NCI-H774 (cell line): Measurements from ENCODE around the gene CHAF1A.

Source experiments
- DNase-seq: peaks from one replicate; lab custom pipeline; 2025; lab: John Stamatoyannopoulos, UW

CHAF1A gene, protein sequence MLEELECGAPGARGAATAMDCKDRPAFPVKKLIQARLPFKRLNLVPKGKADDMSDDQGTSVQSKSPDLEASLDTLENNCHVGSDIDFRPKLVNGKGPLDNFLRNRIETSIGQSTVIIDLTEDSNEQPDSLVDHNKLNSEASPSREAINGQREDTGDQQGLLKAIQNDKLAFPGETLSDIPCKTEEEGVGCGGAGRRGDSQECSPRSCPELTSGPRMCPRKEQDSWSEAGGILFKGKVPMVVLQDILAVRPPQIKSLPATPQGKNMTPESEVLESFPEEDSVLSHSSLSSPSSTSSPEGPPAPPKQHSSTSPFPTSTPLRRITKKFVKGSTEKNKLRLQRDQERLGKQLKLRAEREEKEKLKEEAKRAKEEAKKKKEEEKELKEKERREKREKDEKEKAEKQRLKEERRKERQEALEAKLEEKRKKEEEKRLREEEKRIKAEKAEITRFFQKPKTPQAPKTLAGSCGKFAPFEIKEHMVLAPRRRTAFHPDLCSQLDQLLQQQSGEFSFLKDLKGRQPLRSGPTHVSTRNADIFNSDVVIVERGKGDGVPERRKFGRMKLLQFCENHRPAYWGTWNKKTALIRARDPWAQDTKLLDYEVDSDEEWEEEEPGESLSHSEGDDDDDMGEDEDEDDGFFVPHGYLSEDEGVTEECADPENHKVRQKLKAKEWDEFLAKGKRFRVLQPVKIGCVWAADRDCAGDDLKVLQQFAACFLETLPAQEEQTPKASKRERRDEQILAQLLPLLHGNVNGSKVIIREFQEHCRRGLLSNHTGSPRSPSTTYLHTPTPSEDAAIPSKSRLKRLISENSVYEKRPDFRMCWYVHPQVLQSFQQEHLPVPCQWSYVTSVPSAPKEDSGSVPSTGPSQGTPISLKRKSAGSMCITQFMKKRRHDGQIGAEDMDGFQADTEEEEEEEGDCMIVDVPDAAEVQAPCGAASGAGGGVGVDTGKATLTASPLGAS

DNA sequence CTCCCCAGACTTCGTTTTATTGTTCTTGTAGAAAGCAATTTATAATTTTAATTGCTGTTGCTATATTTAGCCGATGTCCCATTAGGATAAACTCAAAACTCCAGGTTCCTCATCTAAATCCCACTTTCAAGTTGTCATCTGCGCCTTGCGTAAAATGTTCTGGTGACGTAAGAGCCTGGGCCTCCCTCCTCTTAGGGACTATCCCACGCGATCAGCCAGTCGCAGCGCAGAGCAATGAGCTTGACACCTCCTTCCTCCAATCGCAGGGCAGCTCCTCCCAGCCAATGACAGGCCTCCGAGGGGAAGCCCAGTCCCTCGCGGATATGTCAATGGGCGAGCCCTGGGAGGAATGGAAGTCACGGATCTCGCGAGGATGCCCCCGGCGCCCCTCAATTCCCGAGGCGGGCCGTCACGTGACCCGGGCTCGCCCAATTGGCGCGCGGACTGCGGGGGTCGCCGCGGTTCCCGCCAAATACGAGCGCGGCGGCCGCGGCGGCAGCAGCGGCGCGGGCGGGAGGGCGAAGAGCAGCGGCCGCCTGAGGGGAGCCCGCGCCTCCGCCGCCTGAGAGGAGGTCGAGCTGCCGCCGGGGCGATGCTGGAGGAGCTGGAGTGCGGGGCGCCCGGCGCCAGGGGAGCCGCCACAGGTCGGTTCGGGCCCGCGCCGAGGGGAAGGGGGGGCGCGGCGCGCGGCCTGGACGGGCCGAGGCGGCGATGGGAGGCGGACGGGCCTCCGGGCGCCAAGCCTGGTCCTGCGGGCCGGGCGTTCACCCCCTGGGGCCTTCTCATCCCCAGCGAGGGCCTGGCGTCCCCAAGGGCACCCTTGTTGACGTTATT lies at the start of gene CHAF1A:
Gene CHAF1A (plus strand): TSS at position 470 of the 834 bp plus-strand sequence. CDS start 123 bp downstream, at position 593.
- DNase-seq, result peak; percentile 99

- no peak for DNase-seq
Measured at GRCh38 chr19:4352701-4353121, 49.7 kb upstream of the CHAF1A start.

DNA sequence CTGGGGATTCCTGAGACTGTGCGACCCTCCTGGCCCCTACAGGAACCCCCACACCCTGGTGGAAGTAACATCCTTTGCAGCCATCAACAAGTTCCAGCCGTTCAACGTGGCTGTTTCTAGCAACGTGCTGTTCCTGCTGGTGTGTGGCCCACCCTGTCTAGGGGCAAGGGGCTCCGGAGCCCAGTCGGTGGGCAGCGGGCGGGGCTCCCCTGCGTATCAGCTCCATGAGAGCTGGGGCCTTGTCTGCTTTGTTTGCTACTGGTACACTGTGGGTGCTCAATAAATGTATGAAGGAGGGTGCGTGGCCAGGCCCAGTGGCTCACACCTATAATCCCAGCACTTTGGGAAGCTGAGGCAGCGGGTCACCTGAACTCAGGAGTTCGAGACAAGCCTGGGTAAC lies 48.2 kb upstream of the CHAF1A start:
- no peak for DNase-seq

DNA sequence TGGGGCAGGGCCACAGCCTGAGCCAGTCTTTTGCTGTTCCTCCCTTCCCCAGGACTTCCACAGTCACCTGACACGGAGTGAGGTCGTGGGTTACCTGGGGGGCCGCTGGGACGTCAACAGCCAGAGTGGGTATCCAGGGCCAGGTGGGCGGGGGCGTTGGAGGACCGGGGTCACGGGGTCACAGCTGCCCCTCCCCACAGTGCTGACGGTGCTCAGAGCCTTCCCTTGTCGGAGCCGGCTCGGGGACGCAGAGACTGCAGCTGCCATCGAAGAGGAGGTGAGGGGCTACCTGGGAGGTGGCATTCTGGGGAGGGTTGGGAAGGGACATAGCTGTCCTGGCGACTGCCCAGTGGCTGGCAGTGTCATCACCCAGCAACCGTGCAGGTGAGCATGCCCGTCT lies 47.5 kb upstream of the CHAF1A start:
- DNase-seq, result no peak

DNA sequence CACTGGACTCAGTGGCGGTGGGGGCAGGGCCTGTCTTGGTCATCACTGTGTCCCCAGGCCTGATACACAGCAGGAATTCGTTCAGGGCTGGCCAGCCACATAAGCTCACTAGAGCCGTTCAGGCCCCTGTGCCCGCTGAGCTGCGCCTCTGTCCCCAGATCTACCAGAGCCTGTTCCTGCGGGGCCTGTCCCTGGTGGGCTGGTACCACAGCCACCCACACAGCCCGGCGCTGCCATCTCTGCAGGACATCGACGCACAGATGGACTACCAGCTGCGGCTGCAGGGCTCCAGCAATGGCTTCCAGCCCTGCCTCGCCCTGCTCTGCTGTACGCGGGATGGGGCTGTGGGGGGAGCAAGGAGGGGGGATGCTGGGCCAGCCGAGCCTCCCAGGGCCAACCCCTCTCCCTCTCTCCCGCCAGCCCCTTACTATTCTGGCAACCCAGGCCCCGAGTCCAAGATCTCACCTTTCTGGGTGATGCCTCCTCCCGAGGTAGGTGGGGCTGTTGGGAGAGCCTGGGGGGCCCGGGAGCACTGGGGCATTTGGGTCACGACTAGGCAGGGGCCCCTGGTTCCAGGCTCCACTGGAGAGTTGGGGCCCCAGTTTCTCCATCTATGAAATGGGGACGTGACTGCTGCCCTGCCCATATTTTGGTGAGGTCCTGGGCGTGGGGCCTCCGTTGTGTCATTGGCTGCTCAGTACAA lies 45.2 kb upstream of the CHAF1A start:
- no peak for DNase-seq

DNA sequence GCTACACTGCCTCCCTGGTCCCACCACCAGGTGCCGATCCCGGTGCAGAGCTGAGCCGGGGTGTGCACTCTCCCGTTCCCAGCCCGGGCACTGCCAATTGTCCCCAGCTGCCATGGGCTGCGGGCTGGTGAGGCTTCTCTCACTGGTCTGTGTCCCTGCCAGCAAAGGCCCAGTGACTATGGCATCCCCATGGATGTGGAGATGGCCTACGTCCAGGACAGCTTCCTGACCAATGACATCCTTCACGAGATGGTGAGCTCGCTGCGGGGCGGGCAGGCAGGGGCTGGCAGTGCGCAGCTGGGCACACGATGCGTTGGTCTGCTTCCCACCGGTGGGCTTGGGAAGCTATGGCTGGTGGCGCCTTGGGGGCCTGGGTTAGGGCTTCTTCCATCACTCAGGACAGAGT lies 44.5 kb upstream of the CHAF1A start:
- DNase-seq, result no peak

DNA sequence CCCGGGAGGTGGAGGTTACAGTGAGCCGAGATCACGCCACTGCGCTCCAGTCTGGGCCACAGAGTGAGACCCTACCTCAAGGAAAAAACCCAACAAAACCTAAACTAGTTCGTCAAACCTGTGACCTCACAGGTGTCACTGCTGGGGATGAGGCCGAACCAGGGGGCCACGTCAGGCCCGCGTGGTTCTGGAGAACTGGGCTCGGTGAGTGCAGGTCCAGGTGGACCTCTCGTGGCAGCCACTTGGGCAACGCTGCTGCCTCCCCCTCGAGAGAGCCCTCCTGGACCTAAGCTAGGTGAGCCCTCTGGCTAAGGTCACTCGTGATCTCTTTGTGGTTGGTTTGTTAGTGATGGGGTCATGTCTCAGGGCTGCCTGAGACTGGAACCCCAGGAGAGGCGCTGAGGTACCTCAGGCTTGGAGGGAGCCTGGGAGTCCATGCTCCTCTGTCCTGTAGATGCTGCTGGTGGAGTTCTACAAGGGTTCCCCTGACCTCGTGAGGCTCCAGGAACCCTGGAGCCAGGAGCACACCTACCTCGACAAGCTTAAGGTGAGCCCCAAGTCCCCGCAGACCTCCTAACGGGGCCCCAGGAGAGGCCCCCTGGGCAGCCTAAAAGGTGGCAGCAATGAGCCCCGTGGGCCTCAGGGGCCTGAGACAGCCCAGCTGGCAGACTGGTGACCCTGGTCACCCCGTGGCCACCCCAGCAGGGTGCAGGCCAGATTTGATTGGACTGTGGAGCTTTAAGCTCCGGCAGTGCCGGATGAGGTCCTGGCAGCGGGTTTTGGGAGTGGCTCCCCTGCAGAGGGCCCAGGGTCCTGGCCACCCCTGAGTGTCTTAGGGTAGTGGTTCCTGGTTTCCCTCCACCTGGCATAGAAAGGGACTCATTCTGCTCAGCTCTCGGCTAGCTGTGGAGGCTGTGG lies 43.5 kb upstream of the CHAF1A start:
- no peak for DNase-seq

- DNase-seq, result no peak
Measured at GRCh38 chr19:4359627-4360000, 42.8 kb upstream of the CHAF1A start.

DNA sequence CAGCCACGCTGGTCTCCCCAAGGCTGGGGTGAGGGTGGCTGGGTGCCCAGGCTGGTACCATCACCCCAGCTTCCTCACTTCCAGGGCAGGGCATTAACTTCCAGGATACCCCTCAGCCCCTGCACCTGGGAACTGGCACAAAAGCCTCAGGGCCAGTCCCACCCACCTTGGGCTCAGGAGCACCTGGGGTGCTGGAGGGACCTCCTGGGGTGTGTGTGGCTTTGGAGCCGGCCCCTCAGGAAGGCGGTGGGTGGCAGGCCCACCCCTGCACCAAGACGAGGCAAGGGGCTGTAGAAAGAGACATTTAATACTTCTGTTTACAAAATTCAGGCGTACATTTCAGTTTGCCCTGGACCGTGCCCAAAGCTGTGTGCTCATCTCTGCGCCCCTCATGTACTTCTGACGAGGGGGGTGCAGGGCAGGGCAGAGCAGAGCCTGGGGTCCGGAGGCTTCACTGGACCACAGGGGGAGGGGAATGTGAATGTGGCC lies 42.3 kb upstream of the CHAF1A start:
- no peak for DNase-seq

- DNase-seq, result no peak
Measured at GRCh38 chr19:4360641-4361151, 41.7 kb upstream of the CHAF1A start.

- DNase-seq, result no peak
Measured at GRCh38 chr19:4361152-4362046, 41.0 kb upstream of the CHAF1A start.

DNA sequence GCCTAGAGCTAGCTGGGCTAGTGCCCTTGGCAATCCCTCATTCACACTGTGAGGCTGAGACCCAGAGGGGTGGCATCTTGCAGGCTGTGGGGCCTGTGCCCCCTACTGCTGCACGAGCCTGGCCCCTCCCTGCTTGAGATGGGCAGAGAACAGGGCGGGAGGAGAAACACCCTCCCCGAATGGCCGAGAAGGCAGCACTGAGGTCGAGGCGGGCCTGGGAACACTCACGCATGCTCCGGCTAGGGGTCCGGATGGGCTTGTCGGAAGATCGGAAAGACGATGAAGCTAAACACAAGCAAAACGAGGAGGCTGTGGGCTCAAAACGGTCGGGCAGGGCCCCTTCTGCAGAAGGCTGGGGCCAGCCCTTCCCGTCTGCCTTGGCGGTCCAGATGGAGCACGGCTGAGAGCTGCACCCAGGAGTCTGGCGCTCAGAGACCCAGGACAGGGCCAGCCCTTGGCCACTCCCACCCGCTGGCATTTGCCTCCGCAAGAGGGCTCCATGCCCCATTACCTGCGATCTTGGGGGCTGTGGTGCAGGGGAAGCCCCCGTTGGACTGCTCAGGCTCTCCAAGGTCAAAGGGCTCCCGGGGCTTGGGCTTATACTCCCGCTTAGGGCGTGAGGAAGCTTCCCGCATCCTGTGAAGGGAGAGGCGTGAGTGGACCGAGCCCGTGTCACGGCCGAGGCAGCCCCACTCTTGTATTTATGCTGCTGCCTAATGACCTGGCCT lies 40.2 kb upstream of the CHAF1A start:
- no peak for DNase-seq

DNA sequence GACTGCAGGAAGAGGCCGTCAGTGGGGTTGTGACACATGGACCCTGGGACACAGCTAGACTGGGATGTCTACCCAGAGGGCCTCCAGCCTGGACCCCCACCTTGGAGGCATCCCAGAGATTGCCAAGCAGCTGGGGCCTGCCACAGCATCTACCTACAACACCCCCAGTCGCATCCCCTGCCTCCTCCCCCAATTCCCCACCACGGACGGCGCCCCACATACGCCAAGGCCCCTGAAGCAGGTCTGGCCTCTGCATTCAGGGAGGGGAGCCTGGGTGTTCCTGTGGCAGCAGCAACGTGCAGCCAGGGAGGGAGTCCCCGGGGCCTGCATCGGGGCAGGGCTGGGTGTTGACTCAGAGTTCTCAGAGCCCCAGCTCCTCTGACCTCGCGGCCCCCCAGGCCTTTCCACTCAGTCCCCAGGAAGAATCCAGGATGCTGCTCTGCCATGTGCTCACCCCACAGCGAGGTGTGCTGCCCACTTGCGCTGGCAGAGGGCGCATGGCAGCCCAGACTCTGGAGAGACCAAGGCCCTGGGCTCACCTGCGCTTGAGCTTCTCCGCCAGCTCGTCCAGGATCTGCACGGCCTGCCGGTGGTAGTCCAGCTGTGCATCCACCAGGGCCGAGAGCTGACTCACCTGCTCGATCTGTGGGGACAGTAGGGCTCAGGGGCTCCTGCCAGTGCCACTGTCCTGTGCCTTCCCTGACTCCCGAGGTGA lies 39.5 kb upstream of the CHAF1A start:
- no peak for DNase-seq

- no peak for DNase-seq
Measured at GRCh38 chr19:4363571-4364304, 38.7 kb upstream of the CHAF1A start.

DNA sequence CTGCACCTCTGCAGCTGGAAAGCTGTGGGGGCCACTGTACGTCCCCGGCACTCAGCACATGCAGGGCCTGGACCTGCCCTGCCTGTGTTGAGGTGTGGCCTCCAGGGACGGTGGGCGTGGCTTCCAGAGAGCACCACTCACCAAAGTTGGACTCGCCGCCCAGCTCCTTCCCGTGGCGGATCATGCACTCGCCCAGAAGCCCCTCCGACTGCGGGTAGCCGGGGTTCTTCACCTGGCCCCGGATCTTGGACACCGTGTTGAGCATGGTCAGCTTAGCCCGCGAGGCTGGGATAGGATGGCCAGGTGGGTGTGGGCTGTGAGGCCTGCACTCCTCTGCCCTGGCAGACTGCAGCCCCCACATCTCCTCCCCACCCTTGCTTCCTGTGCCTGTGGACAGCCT lies 37.1 kb upstream of the CHAF1A start:
- DNase-seq, result no peak

GRCh38 chr19:4365791-4366665 lies 36.4 kb upstream of the CHAF1A start:
- DNase-seq, result no peak
